HG02943 (cell line): ENCODE data around the gene TADA2A.

Source experiments
- ATAC-seq: cut with Tn5 transposase; IDR thresholded peaks from one replicate; pipeline ENCODE4 v1.9.1; 2021; ENCODE audit warnings: mild to moderate bottlenecking, low read depth, moderate library complexity; ENCODE audit not compliant: unreplicated experiment

The TADA2A gene

GRCh38 chr17:37519251-37519985 lies 112.7 kb downstream of the TADA2A start:
- no peak for ATAC-seq

- no peak for ATAC-seq
Measured at GRCh38 chr17:37520174-37520573, 113.5 kb downstream of the TADA2A start.

GRCh38 chr17:37521821-37522220 lies 115.1 kb downstream of the TADA2A start:
- ATAC-seq = no peak

- ATAC-seq = no peak
Measured at GRCh38 chr17:37523715-37524219, 117.1 kb downstream of the TADA2A start.

- no peak for ATAC-seq
Measured at GRCh38 chr17:37527249-37527851, 120.7 kb downstream of the TADA2A start.
